HL-60 (cell line): ENCODE results near the gene MUC6.

Experiments used
- DNase-seq, 2 experiments: peaks; one replicate each; pipeline ENCODE4 v3.0.0-alpha.2; 2010 to 2020; ENCODE audit warnings: low read depth in 1 of 2, low spot score in 1 of 2
- H3K27ac ChIP-seq: fragments of 250-450 bp; sonication (Bioruptor Pico); replicated peaks from 2 replicates; pipeline ENCODE4 v1.5.1; 2020; ENCODE audit warnings: mild to moderate bottlenecking, moderate library complexity
- H3K27me3 ChIP-seq: fragments of 250-450 bp; sonication (Bioruptor Pico); 2 replicates; pipeline ENCODE4 v1.5.1; 2021; ENCODE audit warnings: mild to moderate bottlenecking, moderate library complexity; ENCODE audit not compliant: insufficient read depth, poor library complexity, severe bottlenecking
- H3K4me3 ChIP-seq: replicated peaks from 2 replicates; pipeline ENCODE4 v1.5.1; 2011; ENCODE audit warnings: mild to moderate bottlenecking, control low read depth, low read length; ENCODE audit not compliant: insufficient read depth
- CTCF ChIP-seq: IDR thresholded peaks from one replicate; pipeline ENCODE4 v1.5.1; 2011; ENCODE audit warnings: low read length, control low read depth, inconsistent platforms; ENCODE audit not compliant: insufficient read depth
- GABPA ChIP-seq: IDR thresholded peaks from 2 replicates; pipeline ENCODE4 v1.6.1; 2012; ENCODE audit warnings: low read depth
- POLR2AphosphoS5 ChIP-seq: IDR thresholded peaks from 2 replicates; pipeline ENCODE4 v1.6.1; 2012; ENCODE audit warnings: low read depth
- SPI1 ChIP-seq: IDR thresholded peaks from 2 replicates; pipeline ENCODE4 v1.6.1; 2012; ENCODE audit warnings: low read depth, mild to moderate bottlenecking, borderline replicate concordance
- TF ChIP-seq, protein P1 (sequence below): IDR thresholded peaks from 2 replicates; pipeline ENCODE4 v1.6.1; 2012; ENCODE audit warnings: low read depth; ENCODE audit not compliant: insufficient replicate concordance

MUC6 gene

DNA sequence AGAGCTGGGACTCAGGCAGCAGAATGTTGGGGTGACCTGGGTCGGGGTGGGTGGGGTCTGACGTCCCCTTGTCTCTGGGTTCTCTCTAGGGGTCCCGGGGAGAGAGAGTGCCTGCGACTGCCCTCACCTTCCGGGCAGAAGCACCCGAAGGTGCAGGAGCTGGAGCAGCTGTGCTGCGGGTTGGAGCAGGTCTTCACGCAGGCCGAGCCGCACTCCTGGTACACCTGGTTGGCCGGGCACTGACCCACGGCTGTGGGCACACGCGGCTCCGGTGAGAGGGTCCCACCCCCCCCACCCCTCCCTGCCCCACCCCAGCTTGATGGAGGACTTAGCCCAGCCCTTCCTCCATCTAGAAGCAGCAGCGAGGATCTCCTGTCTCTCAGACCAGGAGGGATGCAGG is 6.4 kb downstream of the MUC6 start:
- Histone ChIP-seq H3K27me3 (no peaks in the 10 kb centered on the region), H3K4me3 (no peak overlapping the region), H3K27ac (no peak overlapping the region)
- TF ChIP-seq POLR2AphosphoS5 (no peak), SPI1 (no peak), CTCF (no peak), GABPA (no peak)
- TF ChIP-seq, protein P1, sequence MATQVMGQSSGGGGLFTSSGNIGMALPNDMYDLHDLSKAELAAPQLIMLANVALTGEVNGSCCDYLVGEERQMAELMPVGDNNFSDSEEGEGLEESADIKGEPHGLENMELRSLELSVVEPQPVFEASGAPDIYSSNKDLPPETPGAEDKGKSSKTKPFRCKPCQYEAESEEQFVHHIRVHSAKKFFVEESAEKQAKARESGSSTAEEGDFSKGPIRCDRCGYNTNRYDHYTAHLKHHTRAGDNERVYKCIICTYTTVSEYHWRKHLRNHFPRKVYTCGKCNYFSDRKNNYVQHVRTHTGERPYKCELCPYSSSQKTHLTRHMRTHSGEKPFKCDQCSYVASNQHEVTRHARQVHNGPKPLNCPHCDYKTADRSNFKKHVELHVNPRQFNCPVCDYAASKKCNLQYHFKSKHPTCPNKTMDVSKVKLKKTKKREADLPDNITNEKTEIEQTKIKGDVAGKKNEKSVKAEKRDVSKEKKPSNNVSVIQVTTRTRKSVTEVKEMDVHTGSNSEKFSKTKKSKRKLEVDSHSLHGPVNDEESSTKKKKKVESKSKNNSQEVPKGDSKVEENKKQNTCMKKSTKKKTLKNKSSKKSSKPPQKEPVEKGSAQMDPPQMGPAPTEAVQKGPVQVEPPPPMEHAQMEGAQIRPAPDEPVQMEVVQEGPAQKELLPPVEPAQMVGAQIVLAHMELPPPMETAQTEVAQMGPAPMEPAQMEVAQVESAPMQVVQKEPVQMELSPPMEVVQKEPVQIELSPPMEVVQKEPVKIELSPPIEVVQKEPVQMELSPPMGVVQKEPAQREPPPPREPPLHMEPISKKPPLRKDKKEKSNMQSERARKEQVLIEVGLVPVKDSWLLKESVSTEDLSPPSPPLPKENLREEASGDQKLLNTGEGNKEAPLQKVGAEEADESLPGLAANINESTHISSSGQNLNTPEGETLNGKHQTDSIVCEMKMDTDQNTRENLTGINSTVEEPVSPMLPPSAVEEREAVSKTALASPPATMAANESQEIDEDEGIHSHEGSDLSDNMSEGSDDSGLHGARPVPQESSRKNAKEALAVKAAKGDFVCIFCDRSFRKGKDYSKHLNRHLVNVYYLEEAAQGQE, result no peak
- no peak for DNase-seq

- DNase-seq, result no peak
- Histone ChIP-seq H3K27me3 (no peaks in the 10 kb centered on the region), H3K27ac (no peak overlapping the region)
Measured at GRCh38 chr11:1029654-1030053, 6.9 kb downstream of the MUC6 start.

DNA sequence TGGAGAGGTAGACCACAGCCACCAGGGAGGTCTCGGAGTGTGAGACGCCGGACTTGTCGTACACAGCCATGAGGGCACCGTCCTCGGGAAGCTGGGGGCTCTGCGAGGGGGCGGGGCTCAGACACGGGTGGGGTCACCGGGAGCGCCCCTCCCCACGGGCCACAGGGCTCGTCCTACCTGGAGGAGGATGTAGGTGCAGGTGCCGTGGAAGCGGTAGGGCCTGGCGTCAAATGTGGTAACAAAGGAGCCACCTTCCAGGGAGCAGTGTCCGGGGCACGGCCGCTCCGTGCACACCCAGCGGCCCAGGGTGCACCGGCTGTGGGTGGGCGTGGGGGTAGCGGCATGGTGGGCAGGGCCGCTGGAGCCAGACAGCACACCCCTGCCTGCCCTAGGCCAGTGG is 7.5 kb downstream of the MUC6 start:
- H3K27ac ChIP-seq, result no peak overlapping the region
- TF ChIP-seq GABPA, result no peak
- TF ChIP-seq SPI1, result no peak
- TF ChIP-seq, protein P1, result no peak
- TF ChIP-seq POLR2AphosphoS5, result no peak
- TF ChIP-seq CTCF, result no peak
- no peaks in the 10 kb centered on the region for H3K27me3 ChIP-seq
- DNase-seq, result no peak
- no peak overlapping the region for H3K4me3 ChIP-seq

More at GRCh38 chr11:1029654-1030053, 6.9 kb downstream of the MUC6 start:
- TF ChIP-seq GABPA, result no peak
- TF ChIP-seq SPI1, result no peak
- no peak for TF ChIP-seq CTCF
- TF ChIP-seq, protein P1, result no peak
- no peak for TF ChIP-seq POLR2AphosphoS5
- H3K4me3 ChIP-seq, result no peak overlapping the region
